Kidney (tissue), 22 donors: Measurements from ENCODE around the gene RNASEH2A. TPM values are rescaled to one million over a fixed set of nuclear protein-coding genes. Genes with fewer than 3 reads are reported as not detected.

Experiments used
- DNase-seq, 5 donors: peaks; one replicate each; pipeline ENCODE4 v3.0.0-alpha.2; 2013 to 2020
- FAIRE-seq: peaks from 2 replicates; lab custom pipeline; 2012; peaks lifted over from hg19 to GRCh38; lab: Jason Lieb, UNC
- H3K27ac ChIP-seq, 2 donors: one replicate each; pipeline ENCODE4 v1.7.0; 2013; ENCODE audit warnings: low read depth in 2 of 2, low read length in 2 of 2, inconsistent platforms in 1 of 2
- H3K27me3 ChIP-seq: one replicate; pipeline ENCODE4 v1.7.1; 2013; ENCODE audit warnings: low read length, inconsistent platforms; ENCODE audit not compliant: control insufficient read depth, insufficient read depth
- H3K36me3 ChIP-seq, 3 donors: one replicate each; pipeline versions ENCODE4 v1.7.0 to v1.7.1; 2013; ENCODE audit warnings: low read length in 3 of 3, control low read depth in 1 of 3, inconsistent platforms in 1 of 3; ENCODE audit not compliant: insufficient read depth in 3 of 3, control insufficient read depth in 2 of 3
- H3K4me1 ChIP-seq, 3 donors: one replicate each; pipeline versions ENCODE4 v1.7.0 to v1.7.1; 2013; ENCODE audit warnings: low read length in 3 of 3, inconsistent platforms in 1 of 3, low read depth in 1 of 3; ENCODE audit not compliant: control insufficient read depth in 2 of 3, insufficient read depth in 2 of 3
- H3K4me3 ChIP-seq, 3 donors: one replicate each; pipeline versions ENCODE4 v1.7.0 to v1.8.1; 2013; ENCODE audit warnings: low read length in 3 of 3, control low read depth in 1 of 3, inconsistent platforms in 1 of 3
- H3K9ac ChIP-seq, 3 donors: one replicate each; pipeline versions ENCODE4 v1.7.0 to v1.7.1; 2013; ENCODE audit warnings: low read length in 3 of 3, control low read depth in 1 of 3, inconsistent platforms in 1 of 3
- H3K9me3 ChIP-seq, 3 donors: one replicate each; pipeline versions ENCODE4 v1.7.0 to v1.7.1; 2013; ENCODE audit warnings: low read length in 3 of 3, control low read depth in 1 of 3, inconsistent platforms in 1 of 3; ENCODE audit not compliant: control insufficient read depth in 2 of 3, insufficient read depth in 1 of 3
- CTCF ChIP-seq: IDR thresholded peaks from 3 replicates; pipeline ENCODE4 v1.5.1; 2012; ENCODE audit warnings: mild to moderate bottlenecking, moderate library complexity, borderline replicate concordance; ENCODE audit not compliant: insufficient read depth; ENCODE audit errors: extremely low read depth
- intact Hi-C: fragments of 100-400 bp; cut with DNase I; formaldehyde crosslinking; loops from one replicate; pipeline ENCODE4 v1.11.1; 2022
- long read RNA-seq, 10 donors: library from polyadenylated mRNA in 1 of 10; unstranded in 1 of 10; transcript quantifications; one replicate each; pipeline ENCODE4 v2.0.0 and lab custom pipeline, GENCODE V29; 2021 to 2026
- polyA plus RNA-seq: library from polyadenylated mRNA; stranded (reverse); fragments of 350-450 nt; fragmentation: Illumina TruSeq; extraction: RNeasy Lipid Tissue Mini Kit (QIAGEN cat#74804); gene quantifications from one replicate; pipeline ENCODE4 v1.2.3, GENCODE V29; 2014; ENCODE audit warnings: low read depth, low replicate concordance; ENCODE audit not compliant: insufficient read depth
- total RNA-seq: library from RNA; stranded (reverse); fragmentation: NEBNext Ultra II Directional; extraction: Animal tissue kit (Norgen Biotek cat#: 25700); gene quantifications from one replicate; pipeline ENCODE4 v1.2.1, GENCODE V29; 2021
- donor health status: control.
- donor health status: control.
- donor health status: control.
- donor health status: control.
- donor health status: control.
- donor health status: DM: yes; HTN: yes; CAD: no.
- donor health status: Normal renal cell carcinoma (clear cell type).

Gene RNASEH2A
- total RNA-seq (7.9 TPM), polyA plus RNA-seq (1.3 TPM)
- long read RNA-seq, donor 1, transcript RNASEH2A-201 (8 exons, 2,753 nt) = major isoform, 20 of 22 reads
- long read RNA-seq, donor 1, partial matches to known transcripts = 0 of 22 reads
- long read RNA-seq, donor 1, other reads (novel, unspliced or antisense) = 0 of 22 reads
- long read RNA-seq, donor 2, transcript RNASEH2A-201 (8 exons, 2,753 nt) = major isoform, 10 of 12 reads
- long read RNA-seq, donor 2, partial matches to known transcripts = 0 of 12 reads
- long read RNA-seq, donor 2, other reads (novel, unspliced or antisense) = 0 of 12 reads
- long read RNA-seq, donor 3, transcript RNASEH2A-201 (8 exons, 2,753 nt) = major isoform, 10 of 10 reads
- long read RNA-seq, donor 3, partial matches to known transcripts = 0 of 10 reads
- long read RNA-seq, donor 3, other reads (novel, unspliced or antisense) = 0 of 10 reads
- long read RNA-seq, donor 4, transcript RNASEH2A-201 (8 exons, 2,753 nt) = major isoform, 11 of 15 reads
- long read RNA-seq, donor 4, partial matches to known transcripts = 0 of 15 reads
- long read RNA-seq, donor 4, other reads (novel, unspliced or antisense) = 0 of 15 reads
- long read RNA-seq, donor 5 = 0 reads
- long read RNA-seq, donor 6, transcript RNASEH2A-201 (8 exons, 2,753 nt) = major isoform, 19 of 21 reads
- long read RNA-seq, donor 6, partial matches to known transcripts = 0 of 21 reads
- long read RNA-seq, donor 6, other reads (novel, unspliced or antisense) = 0 of 21 reads
- long read RNA-seq, donor 7, transcript RNASEH2A-201 (8 exons, 2,753 nt) = major isoform, 11 of 14 reads
- long read RNA-seq, donor 7, partial matches to known transcripts = 1 of 14 reads
- long read RNA-seq, donor 7, other reads (novel, unspliced or antisense) = 2 of 14 reads
- long read RNA-seq, donor 8, transcript RNASEH2A-201 (8 exons, 2,753 nt) = major isoform, 15 of 17 reads
- long read RNA-seq, donor 8, partial matches to known transcripts = 0 of 17 reads
- long read RNA-seq, donor 8, other reads (novel, unspliced or antisense) = 0 of 17 reads
- long read RNA-seq, donor 9, transcript RNASEH2A-201 (8 exons, 2,753 nt) = major isoform, 9 of 10 reads
- long read RNA-seq, donor 9, partial matches to known transcripts = 0 of 10 reads
- long read RNA-seq, donor 9, other reads (novel, unspliced or antisense) = 0 of 10 reads
- long read RNA-seq, donor 10, transcript RNASEH2A-201 (8 exons, 2,753 nt) = major isoform, 9 of 11 reads
- long read RNA-seq, donor 10, partial matches to known transcripts = 0 of 11 reads
- long read RNA-seq, donor 10, other reads (novel, unspliced or antisense) = 0 of 11 reads

- intact Hi-C loops = no loop called here
- H3K9ac ChIP-seq = peak within 1 kb of the TSS; percentile 57 to 87 (median 73)
- peaks cover 0 to 13% (median 10%) of the 10 kb centered on the region in 3 donors for H3K4me1 ChIP-seq
- no peaks in the 10 kb centered on the region for H3K36me3 ChIP-seq
- peak within 1 kb of the TSS; percentile 68 to 82 (median 74) for H3K4me3 ChIP-seq
- H3K27ac ChIP-seq = peak within 1 kb of the TSS in 1 of 2 donors; percentile 32
- no peak for TF ChIP-seq CTCF
- DNase-seq (peak; percentile 92 to 97 (median 96)), FAIRE-seq (no peak)
- H3K9me3 ChIP-seq = no peaks in the 10 kb centered on the region
- H3K27me3 ChIP-seq = no peaks in the 10 kb centered on the region
Measured at GRCh38 chr19:12806242-12807081, at the start of gene RNASEH2A. RNASEH2A (plus strand) TSS chr19:12806584; CDS start chr19:12806674, 90 bp downstream.

GRCh38 chr19:12757544-12758274 is 48.7 kb upstream of the RNASEH2A start:
- peak; percentile 75 for TF ChIP-seq CTCF
- peak overlapping the region in 2 of 3 donors; percentile 33 to 39 for H3K4me3 ChIP-seq
- H3K27me3 ChIP-seq = no peaks in the 10 kb centered on the region
- intact Hi-C loops = no loop called here
- no peak overlapping the region for H3K27ac ChIP-seq
- H3K4me1 ChIP-seq = peaks cover 0 to 2% (median 0%) of the 10 kb centered on the region in 3 donors
- no peak for FAIRE-seq
- peak; percentile 78 to 89 (median 87) for DNase-seq
- H3K9me3 ChIP-seq = no peaks in the 10 kb centered on the region
- peak overlapping the region in 2 of 3 donors; percentile 7 to 16 for H3K9ac ChIP-seq
- H3K36me3 ChIP-seq = peaks cover 0 to 3% (median 0%) of the 10 kb centered on the region in 3 donors
